LNCAP (cell line): Measurements from ENCODE around the gene PRKCA.

Experiments
- TF ChIP-seq, protein P1 (sequence below): fragments of 450-650 bp; IDR thresholded peaks from 2 replicates; pipeline ENCODE4 v1.5.1; 2017; ENCODE audit warnings: mild to moderate bottlenecking

Gene PRKCA

DNA sequence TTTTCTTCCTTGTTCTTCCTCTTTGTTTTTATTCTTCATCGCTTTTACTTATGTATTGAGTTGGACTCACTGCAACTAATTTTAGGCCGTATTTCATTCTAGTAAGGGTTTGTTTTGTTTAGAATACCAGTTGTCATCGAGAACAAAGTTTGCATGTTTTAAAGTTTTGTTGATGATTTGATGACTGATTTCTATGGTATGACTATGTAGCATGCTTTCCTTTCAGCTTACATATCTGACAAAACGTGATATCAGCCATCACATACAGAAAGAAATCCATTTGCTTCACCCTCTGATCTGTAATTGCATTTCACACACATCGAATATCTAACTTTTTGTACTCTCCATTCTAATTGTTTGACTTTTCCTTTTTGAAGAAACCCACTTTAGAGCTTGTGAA, 4.0 kb downstream of the PRKCA start:
- TF ChIP-seq, protein P1, sequence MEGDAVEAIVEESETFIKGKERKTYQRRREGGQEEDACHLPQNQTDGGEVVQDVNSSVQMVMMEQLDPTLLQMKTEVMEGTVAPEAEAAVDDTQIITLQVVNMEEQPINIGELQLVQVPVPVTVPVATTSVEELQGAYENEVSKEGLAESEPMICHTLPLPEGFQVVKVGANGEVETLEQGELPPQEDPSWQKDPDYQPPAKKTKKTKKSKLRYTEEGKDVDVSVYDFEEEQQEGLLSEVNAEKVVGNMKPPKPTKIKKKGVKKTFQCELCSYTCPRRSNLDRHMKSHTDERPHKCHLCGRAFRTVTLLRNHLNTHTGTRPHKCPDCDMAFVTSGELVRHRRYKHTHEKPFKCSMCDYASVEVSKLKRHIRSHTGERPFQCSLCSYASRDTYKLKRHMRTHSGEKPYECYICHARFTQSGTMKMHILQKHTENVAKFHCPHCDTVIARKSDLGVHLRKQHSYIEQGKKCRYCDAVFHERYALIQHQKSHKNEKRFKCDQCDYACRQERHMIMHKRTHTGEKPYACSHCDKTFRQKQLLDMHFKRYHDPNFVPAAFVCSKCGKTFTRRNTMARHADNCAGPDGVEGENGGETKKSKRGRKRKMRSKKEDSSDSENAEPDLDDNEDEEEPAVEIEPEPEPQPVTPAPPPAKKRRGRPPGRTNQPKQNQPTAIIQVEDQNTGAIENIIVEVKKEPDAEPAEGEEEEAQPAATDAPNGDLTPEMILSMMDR: no peak

DNA sequence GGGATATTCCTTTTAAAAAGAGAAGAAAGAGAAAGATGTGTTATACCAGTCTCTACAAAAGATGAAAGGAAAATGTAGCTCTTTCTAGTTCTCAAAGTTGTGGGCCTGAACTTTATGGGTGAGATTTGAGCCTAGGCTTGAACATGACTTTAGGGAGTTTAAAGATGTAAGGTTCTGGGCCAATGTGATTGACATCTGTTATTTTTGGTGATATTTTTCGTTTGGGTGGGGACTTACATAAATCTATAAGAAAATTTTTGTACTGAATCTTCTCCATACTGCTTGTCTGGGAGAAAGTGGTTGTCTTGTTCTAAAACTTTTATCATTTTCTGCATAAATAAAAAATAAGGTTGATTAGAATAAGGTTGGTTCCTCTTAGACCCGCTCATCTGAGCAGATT, 4.8 kb downstream of the PRKCA start:
- TF ChIP-seq, protein P1: no peak

DNA sequence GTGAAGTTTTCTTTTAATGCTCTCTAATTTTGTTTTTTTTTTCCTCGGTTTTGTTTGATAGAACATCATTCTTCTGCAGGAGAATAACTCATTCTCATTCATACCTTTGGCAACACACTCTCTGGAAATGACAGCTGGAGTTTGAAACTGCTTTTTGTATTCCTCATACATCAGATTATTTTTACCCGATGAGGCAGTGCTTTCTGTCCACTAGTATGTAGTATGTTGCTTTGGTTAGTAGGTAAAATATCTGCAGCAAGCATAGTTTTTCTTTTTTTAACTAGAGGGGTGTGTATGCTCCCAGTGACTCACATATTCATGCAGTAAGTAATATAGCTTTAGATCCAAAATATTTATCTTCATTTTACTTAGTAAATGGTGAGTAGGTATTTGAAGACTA, 6.4 kb downstream of the PRKCA start:
- TF ChIP-seq, protein P1: no peak

DNA sequence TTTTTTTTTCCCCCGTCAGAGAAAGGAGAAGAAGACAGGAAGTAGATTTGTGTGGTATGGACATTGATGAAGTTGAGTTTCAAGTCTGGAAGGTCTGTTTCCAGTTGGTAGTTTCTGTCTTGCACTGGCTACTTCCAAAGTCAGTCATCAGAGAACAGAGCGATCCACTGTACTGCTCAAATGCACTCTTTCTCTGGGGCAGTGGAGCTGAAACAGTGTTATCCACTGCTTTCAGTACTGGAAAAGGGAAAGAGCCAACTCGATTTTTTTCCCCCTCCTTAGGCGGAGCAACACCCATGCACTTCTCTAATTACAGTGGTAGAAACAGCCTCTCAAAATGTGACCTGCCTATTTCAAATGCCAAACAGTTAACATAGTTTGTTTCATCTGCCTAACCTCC, 7.4 kb downstream of the PRKCA start:
- TF ChIP-seq, protein P1: no peak

DNA sequence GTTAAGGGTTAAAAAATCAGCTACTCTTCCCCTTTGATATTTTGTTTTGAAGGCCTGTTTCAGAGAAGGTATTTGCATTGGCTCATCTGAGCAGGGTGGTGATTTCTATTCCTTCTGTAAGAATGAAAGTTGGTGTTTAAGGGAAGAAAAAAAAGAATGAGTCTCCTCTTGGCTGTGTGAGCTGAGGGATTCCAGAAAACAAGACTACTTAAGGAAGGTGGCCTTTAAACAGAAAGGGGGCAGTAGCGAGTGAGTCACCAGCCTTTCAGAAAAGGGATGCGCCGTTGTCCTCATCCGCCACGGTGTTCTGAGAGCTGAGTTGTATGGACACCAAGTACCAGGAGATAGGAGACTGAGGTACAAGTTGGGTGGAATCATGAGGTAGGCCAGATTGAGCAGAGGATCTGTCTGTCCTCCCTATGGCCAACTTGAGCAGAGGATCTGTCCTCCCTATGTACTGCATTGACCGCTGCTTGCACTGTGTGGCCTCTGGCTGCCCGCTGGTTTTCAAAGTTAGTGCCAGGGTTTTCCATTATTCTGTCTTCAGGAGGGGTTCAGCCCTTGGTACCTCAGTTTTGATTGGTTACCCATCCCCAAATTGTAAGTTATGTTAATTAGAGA, 8.2 kb downstream of the PRKCA start:
- TF ChIP-seq, protein P1: no peak

DNA sequence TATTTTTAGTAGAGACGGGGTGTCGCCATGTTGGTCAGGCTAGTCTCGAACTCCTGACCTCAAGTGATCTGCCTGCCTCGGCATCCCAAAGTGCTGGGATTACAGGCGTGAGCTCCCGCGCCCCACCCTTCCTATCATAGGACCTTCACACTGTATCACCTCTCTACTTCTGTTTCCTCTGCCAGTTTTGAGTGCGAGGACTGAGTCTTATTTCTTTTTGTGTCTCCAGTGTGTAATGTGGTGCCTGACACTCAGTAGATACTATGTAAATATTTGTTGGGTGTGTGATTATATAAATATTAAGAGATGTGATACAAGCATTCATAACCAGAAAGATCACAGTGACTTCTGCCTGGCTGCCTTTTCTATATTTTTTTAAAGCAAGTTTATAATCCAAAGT, 10.5 kb downstream of the PRKCA start:
- TF ChIP-seq, protein P1: no peak

DNA sequence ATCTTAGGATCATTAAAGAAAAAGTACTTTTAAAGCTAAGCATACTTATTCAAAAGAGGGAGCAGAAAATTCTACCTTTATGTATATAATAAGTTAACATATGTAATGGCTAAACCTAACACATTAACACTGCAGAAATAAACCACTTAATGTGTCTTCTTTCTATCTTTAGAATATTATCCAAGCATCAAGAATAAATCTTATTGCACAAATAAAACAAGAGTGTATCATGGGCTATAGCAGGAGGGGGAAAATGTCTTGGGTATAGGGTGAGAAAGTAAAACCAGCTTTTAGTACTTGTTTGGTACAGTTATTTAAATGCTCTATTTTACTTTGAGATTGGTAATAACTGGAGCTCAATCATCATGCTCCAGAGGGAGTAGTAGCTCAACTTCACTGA, 10.9 kb downstream of the PRKCA start:
- TF ChIP-seq, protein P1: no peak; the same call in 1 of the 2 replicates

DNA sequence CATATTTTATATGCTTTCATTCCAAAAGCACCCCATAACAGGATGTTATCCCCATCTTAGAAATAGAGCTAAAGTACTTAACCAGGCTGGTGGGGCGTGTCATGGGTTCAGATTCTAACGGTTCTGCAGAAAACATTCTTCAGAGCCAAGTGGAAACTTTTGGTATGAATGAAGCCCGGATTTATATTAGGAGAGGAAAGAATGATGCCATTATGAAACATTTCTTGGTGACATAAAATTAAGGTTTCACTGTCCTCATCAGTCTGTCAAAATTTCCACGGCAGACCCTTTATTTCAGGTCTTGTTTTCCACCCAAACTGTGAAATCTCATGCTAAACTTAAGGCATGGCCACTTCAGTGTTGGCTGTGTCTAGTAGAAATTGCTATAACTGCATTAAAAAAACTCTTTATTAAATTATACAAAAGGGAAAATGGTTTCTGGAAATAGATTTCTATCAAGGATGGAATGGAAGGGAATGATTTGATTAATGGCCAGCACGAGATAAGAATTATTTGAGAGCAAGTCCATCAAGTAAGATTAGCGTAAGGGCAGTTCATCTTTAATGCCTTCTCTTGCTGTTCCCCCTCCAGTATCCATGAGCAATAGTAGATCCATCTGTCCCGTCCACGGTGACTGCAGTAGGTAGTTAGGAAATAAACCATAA, 11.7 kb downstream of the PRKCA start:
- TF ChIP-seq, protein P1: no peak
